Neural cell (in vitro differentiated cells): ENCODE data around the gene WNT7A. TPM values are rescaled to one million over a fixed set of nuclear protein-coding genes. Genes with fewer than 3 reads are reported as not detected.

ENCODE experiments used
- H2AFZ ChIP-seq: fragments of 200-600, 300-800 bp; sonication (generic), shearing (Covaris generic); 2 replicates; pipeline ENCODE4 v1.6.0; 2014; ENCODE audit warnings: low read depth, mild to moderate bottlenecking, antibody characterized with exemption, low read length, moderate library complexity
- H3F3A ChIP-seq: fragments of 200-600 bp; shearing (Covaris generic); 2 replicates; pipeline ENCODE4 v1.6.1; 2016; ENCODE audit warnings: mild to moderate bottlenecking, moderate library complexity, mixed read lengths, antibody characterized with exemption, low read length; ENCODE audit not compliant: insufficient read depth, poor library complexity, severe bottlenecking
- H3K27ac ChIP-seq: fragments of 200-600, 300-800 bp; sonication (generic), shearing (Covaris generic); 2 replicates; pipeline ENCODE4 v1.5.1; 2014; ENCODE audit warnings: mild to moderate bottlenecking, low read length, moderate library complexity
- H3K27me3 ChIP-seq: fragments of 300-800, 200-600 bp; sonication (generic), shearing (Covaris generic); 2 replicates; pipeline ENCODE4 v1.6.0; 2014; ENCODE audit warnings: mild to moderate bottlenecking, low read depth, low read length, moderate library complexity; ENCODE audit not compliant: insufficient read depth
- H3K36me3 ChIP-seq: fragments of 300-800, 200-600 bp; sonication (generic), shearing (Covaris generic); 2 replicates; pipeline ENCODE4 v1.5.1; 2014; ENCODE audit warnings: mild to moderate bottlenecking, antibody characterized with exemption, low read length, moderate library complexity; ENCODE audit not compliant: insufficient read depth
- H3K4me2 ChIP-seq: fragments of 300-800, 200-600 bp; sonication (generic), shearing (Covaris generic); 2 replicates; pipeline ENCODE4 v1.6.0; 2014; ENCODE audit warnings: mild to moderate bottlenecking, low read length
- H3K4me3 ChIP-seq: fragments of 300-800, 200-600 bp; sonication (generic), shearing (Covaris generic); 2 replicates; pipeline ENCODE4 v1.5.1; 2014; ENCODE audit warnings: mild to moderate bottlenecking, low read length, moderate library complexity
- H3K79me2 ChIP-seq: fragments of 200-600 bp; shearing (Covaris generic); replicated peaks from 2 replicates; pipeline ENCODE4 v1.6.0; 2014; ENCODE audit warnings: mild to moderate bottlenecking, low read length, moderate library complexity; ENCODE audit not compliant: insufficient read depth
- H3K9ac ChIP-seq: fragments of 300-800, 200-600 bp; sonication (generic), shearing (Covaris generic); 2 replicates; pipeline ENCODE4 v1.6.1; 2016; ENCODE audit warnings: mild to moderate bottlenecking, low read length, mixed read lengths
- H3K9me2 ChIP-seq: fragments of 200-600 bp; shearing (Covaris generic); 2 replicates; pipeline ENCODE4 v1.6.1; 2016; ENCODE audit warnings: mild to moderate bottlenecking, low read length, mixed read lengths; ENCODE audit not compliant: insufficient read depth
- H3K9me3 ChIP-seq: fragments of 200-600, 300-800 bp; sonication (generic), shearing (Covaris generic); 2 replicates; pipeline ENCODE4 v1.6.1; 2016; ENCODE audit warnings: mild to moderate bottlenecking, mixed run types, low read length, moderate library complexity, mixed read lengths
- H4K20me1 ChIP-seq: fragments of 200-600 bp; shearing (Covaris generic); 2 replicates; pipeline ENCODE4 v1.6.1; 2016; ENCODE audit warnings: mild to moderate bottlenecking, mixed run types; ENCODE audit not compliant: insufficient read depth
- EP300 ChIP-seq: fragments of 450-650 bp; conservative IDR thresholded peaks from 2 replicates; pipeline ENCODE4 v1.6.1; 2014; ENCODE audit warnings: antibody characterized with exemption, mild to moderate bottlenecking, moderate library complexity; ENCODE audit not compliant: poor library complexity, severe bottlenecking
- EZH2 ChIP-seq: fragments of 200-600, 300-800 bp; shearing (Covaris generic), sonication (generic); IDR thresholded peaks from 2 replicates; pipeline ENCODE4 v1.6.1; 2014; ENCODE audit warnings: antibody characterized with exemption, low read length, borderline replicate concordance, mild to moderate bottlenecking; ENCODE audit not compliant: insufficient read depth, poor library complexity, severe bottlenecking
- MXI1 ChIP-seq: fragments of 450-650 bp; conservative IDR thresholded peaks from 2 replicates; pipeline ENCODE4 v1.6.1; 2014; ENCODE audit warnings: antibody characterized with exemption, mild to moderate bottlenecking; ENCODE audit not compliant: poor library complexity, severe bottlenecking
- POLR2AphosphoS5 ChIP-seq: IDR thresholded peaks from 2 replicates; pipeline ENCODE4 v1.6.1; 2012
- RAD21 ChIP-seq: fragments of 450-650 bp; conservative IDR thresholded peaks from 2 replicates; pipeline ENCODE4 v1.6.1; 2014; ENCODE audit warnings: antibody characterized with exemption, mild to moderate bottlenecking, moderate library complexity
- SMC3 ChIP-seq: fragments of 450-650 bp; conservative IDR thresholded peaks from 2 replicates; pipeline ENCODE4 v1.6.1; 2014; ENCODE audit warnings: antibody characterized with exemption, mild to moderate bottlenecking, moderate library complexity; ENCODE audit not compliant: poor library complexity
- TAF1 ChIP-seq: IDR thresholded peaks from 2 replicates; pipeline ENCODE4 v1.6.1; 2012; ENCODE audit warnings: low read depth
- polyA plus RNA-seq: library from polyadenylated mRNA; depleted of rRNA; stranded (reverse); fragments of >200 nt; gene quantifications from 2 replicates; pipeline ENCODE4 v1.2.3, GENCODE V29; 2014
- TF ChIP-seq, protein P1 (sequence below): fragments of 450-650 bp; IDR thresholded peaks from 2 replicates; pipeline ENCODE4 v1.5.1; 2014; ENCODE audit warnings: antibody characterized with exemption, mild to moderate bottlenecking, moderate library complexity; ENCODE audit not compliant: poor library complexity, severe bottlenecking
- TF ChIP-seq, protein P2 (sequence below): IDR thresholded peaks from 2 replicates; pipeline ENCODE4 v1.6.1; 2012; ENCODE audit warnings: borderline replicate concordance

WNT7A gene
- polyA plus RNA-seq, 1 donor from 2014 or later: 13.3 TPM

DNA sequence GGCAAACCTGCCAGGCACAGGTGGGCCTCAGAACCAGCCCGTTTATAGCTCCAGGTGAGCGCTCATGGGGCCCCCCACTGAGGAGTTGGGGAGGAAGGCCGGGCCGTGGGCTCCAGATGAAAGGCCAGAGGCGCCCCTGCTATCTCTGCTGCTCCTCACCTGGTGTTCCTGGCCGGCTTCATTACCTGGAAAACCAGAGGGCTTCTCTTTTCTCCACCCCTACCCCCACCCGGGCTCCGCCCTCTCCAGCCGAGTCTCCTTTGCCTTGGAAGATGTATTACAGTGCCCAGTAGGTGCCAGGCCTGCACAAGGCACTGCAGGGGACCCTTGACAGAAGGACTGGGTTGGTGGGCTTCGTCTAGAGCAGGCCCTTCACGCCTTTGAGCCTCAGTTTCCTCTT lies 111.4 kb downstream of the WNT7A start:
- Histone ChIP-seq H3K9me3 (no peaks in the 10 kb centered on the region), H3K9ac (no peak overlapping the region), H3K4me2 (no peak overlapping the region), H3K79me2 (no peaks in the 10 kb centered on the region), H3F3A (no peaks in the 10 kb centered on the region), H3K9me2 (no peaks in the 10 kb centered on the region), H2AFZ (no peak overlapping the region), H3K36me3 (no peaks in the 10 kb centered on the region), H3K4me3 (no peak overlapping the region), H3K27ac (no peak overlapping the region), H3K27me3 (no peaks in the 10 kb centered on the region), H4K20me1 (no peaks in the 10 kb centered on the region)
- no peak for TF ChIP-seq EZH2

DNA sequence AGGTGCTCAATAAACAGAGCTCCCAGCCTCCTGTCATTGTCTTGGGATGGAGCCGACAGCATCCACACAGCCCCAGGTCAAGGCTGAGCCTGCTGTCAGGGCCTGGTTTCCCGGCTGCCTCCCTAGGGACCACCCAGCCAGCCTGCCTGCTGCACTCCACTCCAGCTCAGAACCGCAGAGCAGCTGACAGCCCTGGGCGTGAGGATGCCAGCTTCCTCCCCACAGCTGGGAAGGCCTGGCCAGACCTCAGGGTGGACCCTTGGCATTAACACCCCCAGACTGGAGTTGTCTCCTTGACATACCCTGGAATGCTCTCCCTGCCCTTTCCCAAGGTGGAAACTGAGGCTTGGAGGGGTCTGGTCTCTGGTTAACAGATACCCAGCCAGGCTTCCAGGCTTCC lies 112.0 kb downstream of the WNT7A start:
- H4K20me1 ChIP-seq: no peaks in the 10 kb centered on the region
- no peaks in the 10 kb centered on the region for H3K36me3 ChIP-seq
- H2AFZ ChIP-seq: no peak overlapping the region
- H3K9me3 ChIP-seq: no peaks in the 10 kb centered on the region
- H3K27ac ChIP-seq: no peak overlapping the region
- H3K79me2 ChIP-seq: no peaks in the 10 kb centered on the region
- no peak overlapping the region for H3K4me2 ChIP-seq
- H3K27me3 ChIP-seq: no peaks in the 10 kb centered on the region
- TF ChIP-seq TAF1: no peak
- TF ChIP-seq, protein P1, sequence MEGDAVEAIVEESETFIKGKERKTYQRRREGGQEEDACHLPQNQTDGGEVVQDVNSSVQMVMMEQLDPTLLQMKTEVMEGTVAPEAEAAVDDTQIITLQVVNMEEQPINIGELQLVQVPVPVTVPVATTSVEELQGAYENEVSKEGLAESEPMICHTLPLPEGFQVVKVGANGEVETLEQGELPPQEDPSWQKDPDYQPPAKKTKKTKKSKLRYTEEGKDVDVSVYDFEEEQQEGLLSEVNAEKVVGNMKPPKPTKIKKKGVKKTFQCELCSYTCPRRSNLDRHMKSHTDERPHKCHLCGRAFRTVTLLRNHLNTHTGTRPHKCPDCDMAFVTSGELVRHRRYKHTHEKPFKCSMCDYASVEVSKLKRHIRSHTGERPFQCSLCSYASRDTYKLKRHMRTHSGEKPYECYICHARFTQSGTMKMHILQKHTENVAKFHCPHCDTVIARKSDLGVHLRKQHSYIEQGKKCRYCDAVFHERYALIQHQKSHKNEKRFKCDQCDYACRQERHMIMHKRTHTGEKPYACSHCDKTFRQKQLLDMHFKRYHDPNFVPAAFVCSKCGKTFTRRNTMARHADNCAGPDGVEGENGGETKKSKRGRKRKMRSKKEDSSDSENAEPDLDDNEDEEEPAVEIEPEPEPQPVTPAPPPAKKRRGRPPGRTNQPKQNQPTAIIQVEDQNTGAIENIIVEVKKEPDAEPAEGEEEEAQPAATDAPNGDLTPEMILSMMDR: no peak
- no peak for TF ChIP-seq SMC3
- no peak for TF ChIP-seq EZH2
- TF ChIP-seq, protein P2, sequence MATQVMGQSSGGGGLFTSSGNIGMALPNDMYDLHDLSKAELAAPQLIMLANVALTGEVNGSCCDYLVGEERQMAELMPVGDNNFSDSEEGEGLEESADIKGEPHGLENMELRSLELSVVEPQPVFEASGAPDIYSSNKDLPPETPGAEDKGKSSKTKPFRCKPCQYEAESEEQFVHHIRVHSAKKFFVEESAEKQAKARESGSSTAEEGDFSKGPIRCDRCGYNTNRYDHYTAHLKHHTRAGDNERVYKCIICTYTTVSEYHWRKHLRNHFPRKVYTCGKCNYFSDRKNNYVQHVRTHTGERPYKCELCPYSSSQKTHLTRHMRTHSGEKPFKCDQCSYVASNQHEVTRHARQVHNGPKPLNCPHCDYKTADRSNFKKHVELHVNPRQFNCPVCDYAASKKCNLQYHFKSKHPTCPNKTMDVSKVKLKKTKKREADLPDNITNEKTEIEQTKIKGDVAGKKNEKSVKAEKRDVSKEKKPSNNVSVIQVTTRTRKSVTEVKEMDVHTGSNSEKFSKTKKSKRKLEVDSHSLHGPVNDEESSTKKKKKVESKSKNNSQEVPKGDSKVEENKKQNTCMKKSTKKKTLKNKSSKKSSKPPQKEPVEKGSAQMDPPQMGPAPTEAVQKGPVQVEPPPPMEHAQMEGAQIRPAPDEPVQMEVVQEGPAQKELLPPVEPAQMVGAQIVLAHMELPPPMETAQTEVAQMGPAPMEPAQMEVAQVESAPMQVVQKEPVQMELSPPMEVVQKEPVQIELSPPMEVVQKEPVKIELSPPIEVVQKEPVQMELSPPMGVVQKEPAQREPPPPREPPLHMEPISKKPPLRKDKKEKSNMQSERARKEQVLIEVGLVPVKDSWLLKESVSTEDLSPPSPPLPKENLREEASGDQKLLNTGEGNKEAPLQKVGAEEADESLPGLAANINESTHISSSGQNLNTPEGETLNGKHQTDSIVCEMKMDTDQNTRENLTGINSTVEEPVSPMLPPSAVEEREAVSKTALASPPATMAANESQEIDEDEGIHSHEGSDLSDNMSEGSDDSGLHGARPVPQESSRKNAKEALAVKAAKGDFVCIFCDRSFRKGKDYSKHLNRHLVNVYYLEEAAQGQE: no peak
- TF ChIP-seq MXI1: no peak
- no peak for TF ChIP-seq POLR2AphosphoS5
- TF ChIP-seq RAD21: no peak
- TF ChIP-seq EP300: no peak
- H3F3A ChIP-seq: no peaks in the 10 kb centered on the region
- no peaks in the 10 kb centered on the region for H3K9me2 ChIP-seq
- H3K9ac ChIP-seq: no peak overlapping the region
- H3K4me3 ChIP-seq: no peak overlapping the region

DNA sequence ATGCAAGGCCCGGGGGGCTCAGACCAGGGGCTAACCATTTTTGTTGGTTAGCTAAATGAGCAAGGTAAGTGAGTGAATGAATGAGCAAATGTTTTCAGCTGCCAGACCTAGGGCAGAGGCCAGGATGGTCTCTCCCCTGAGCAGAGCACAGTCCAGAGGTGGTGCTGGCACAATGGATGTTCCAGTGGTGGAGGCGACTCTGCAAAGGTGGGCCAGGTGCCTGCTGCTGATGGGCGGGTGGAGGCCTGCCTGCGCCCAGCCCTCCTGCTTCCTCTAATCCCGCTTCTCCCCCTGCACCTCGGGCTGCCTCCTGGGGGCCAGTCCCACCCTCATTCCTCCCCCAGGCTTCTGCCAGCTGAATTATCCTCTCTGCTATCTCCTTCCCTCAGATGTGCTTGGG lies 112.8 kb downstream of the WNT7A start:
- Histone ChIP-seq H3K79me2 (no peaks in the 10 kb centered on the region), H3K27me3 (no peaks in the 10 kb centered on the region), H3K9me2 (no peaks in the 10 kb centered on the region)

More for the DNA sequence above, 112.8 kb downstream of the WNT7A start:
- no peaks in the 10 kb centered on the region for H3K36me3 ChIP-seq
- H3K27ac ChIP-seq: no peak overlapping the region
- H3K9me3 ChIP-seq: no peaks in the 10 kb centered on the region
- H3F3A ChIP-seq: no peaks in the 10 kb centered on the region
- H3K9ac ChIP-seq: no peak overlapping the region
- H4K20me1 ChIP-seq: no peaks in the 10 kb centered on the region
- no peak overlapping the region for H3K4me2 ChIP-seq
- no peak overlapping the region for H3K4me3 ChIP-seq
- no peak overlapping the region for H2AFZ ChIP-seq
- TF ChIP-seq POLR2AphosphoS5 (no peak), RAD21 (no peak), SMC3 (no peak)
- TF ChIP-seq, protein P1: no peak
